ENCODE results near the gene RAB28.

DNA sequence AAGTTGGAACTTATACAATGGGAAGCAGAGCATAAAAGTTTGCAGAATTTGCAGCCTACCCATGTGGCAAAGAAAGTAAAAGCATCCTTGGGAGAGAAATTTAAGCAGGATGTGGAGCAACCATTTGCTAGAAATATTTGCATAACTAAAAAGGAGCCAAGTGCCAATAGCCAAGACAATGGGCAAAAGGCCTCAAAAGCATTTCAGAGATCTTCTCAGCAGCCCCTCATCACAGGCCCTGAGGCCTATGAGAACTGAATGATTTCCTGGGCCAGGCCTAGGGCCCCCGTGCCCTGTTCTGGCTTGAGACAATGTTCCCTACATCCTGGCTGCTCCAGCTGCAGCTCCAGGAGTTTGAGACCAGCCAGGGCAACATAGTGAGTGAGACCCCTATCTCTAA, 25.3 kb upstream of the RAB28 start:
- TF ChIP-seq POLR2AphosphoS5 (IDR thresholded peaks at IDR 0.05; ENCODE audit: low read depth): no peak
- TF ChIP-seq, protein P1, sequence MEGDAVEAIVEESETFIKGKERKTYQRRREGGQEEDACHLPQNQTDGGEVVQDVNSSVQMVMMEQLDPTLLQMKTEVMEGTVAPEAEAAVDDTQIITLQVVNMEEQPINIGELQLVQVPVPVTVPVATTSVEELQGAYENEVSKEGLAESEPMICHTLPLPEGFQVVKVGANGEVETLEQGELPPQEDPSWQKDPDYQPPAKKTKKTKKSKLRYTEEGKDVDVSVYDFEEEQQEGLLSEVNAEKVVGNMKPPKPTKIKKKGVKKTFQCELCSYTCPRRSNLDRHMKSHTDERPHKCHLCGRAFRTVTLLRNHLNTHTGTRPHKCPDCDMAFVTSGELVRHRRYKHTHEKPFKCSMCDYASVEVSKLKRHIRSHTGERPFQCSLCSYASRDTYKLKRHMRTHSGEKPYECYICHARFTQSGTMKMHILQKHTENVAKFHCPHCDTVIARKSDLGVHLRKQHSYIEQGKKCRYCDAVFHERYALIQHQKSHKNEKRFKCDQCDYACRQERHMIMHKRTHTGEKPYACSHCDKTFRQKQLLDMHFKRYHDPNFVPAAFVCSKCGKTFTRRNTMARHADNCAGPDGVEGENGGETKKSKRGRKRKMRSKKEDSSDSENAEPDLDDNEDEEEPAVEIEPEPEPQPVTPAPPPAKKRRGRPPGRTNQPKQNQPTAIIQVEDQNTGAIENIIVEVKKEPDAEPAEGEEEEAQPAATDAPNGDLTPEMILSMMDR (conservative IDR thresholded peaks at IDR 0.05; ENCODE audit: low read depth in 2 of 2): no peak
- no peak for TF ChIP-seq EZH2 (IDR thresholded peaks at IDR 0.05; ENCODE audit: low read depth, unreplicated experiment)
- TF ChIP-seq, protein P2, sequence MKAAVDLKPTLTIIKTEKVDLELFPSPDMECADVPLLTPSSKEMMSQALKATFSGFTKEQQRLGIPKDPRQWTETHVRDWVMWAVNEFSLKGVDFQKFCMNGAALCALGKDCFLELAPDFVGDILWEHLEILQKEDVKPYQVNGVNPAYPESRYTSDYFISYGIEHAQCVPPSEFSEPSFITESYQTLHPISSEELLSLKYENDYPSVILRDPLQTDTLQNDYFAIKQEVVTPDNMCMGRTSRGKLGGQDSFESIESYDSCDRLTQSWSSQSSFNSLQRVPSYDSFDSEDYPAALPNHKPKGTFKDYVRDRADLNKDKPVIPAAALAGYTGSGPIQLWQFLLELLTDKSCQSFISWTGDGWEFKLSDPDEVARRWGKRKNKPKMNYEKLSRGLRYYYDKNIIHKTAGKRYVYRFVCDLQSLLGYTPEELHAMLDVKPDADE (IDR thresholded peaks at IDR 0.05): no peak; the same call in 1 of the 2 replicates
- no peak for TF ChIP-seq CREB1 (CRISPR knock-in tag; IDR thresholded peaks at IDR 0.05; ENCODE audit: low read depth)
- no peak for TF ChIP-seq STAT1 (IDR thresholded peaks at IDR 0.05; ENCODE audit: unreplicated experiment)
- TF ChIP-seq, protein P3, sequence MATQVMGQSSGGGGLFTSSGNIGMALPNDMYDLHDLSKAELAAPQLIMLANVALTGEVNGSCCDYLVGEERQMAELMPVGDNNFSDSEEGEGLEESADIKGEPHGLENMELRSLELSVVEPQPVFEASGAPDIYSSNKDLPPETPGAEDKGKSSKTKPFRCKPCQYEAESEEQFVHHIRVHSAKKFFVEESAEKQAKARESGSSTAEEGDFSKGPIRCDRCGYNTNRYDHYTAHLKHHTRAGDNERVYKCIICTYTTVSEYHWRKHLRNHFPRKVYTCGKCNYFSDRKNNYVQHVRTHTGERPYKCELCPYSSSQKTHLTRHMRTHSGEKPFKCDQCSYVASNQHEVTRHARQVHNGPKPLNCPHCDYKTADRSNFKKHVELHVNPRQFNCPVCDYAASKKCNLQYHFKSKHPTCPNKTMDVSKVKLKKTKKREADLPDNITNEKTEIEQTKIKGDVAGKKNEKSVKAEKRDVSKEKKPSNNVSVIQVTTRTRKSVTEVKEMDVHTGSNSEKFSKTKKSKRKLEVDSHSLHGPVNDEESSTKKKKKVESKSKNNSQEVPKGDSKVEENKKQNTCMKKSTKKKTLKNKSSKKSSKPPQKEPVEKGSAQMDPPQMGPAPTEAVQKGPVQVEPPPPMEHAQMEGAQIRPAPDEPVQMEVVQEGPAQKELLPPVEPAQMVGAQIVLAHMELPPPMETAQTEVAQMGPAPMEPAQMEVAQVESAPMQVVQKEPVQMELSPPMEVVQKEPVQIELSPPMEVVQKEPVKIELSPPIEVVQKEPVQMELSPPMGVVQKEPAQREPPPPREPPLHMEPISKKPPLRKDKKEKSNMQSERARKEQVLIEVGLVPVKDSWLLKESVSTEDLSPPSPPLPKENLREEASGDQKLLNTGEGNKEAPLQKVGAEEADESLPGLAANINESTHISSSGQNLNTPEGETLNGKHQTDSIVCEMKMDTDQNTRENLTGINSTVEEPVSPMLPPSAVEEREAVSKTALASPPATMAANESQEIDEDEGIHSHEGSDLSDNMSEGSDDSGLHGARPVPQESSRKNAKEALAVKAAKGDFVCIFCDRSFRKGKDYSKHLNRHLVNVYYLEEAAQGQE (IDR thresholded peaks at IDR 0.05; ENCODE audit: unreplicated experiment): no peak
- peak; percentile 62 for TF ChIP-seq NANOG (IDR thresholded peaks at IDR 0.05; ENCODE audit: borderline replicate concordance)
